HepG2 (cell line): Measurements from ENCODE around the gene APLF. TPM values are rescaled to one million over a fixed set of nuclear protein-coding genes. Genes with fewer than 3 reads are reported as not detected.
A peak's percentile ranks its signal among the peaks of the same experiment; 100 is the strongest.

Experiments
- ARID5B ChIP-seq: IDR thresholded peaks from 2 replicates; pipeline ENCODE4 v1.4.0; 2020; ENCODE audit warnings: mild to moderate bottlenecking, missing genetic modification reagents
- CREB1 ChIP-seq, 2 experiments: fragments of 450-650 bp in 1 of 2; IDR thresholded peaks; 2 replicates each; pipeline ENCODE4 v1.6.1; 2016 to 2017; ENCODE audit warnings: control low read depth in 1 of 2, mild to moderate bottlenecking in 1 of 2, missing compliant biosample characterization in 1 of 2, missing genetic modification characterization in 1 of 2
- FOXA1 ChIP-seq, 2 experiments: fragments of 450-650 bp in 1 of 2; sonication (generic) in 1 of 2; formaldehyde crosslinking in 1 of 2; IDR thresholded peaks; 2 replicates each; pipeline versions ENCODE4 v1.4.0 to v1.6.1; 2016 to 2020; ENCODE audit warnings: missing genetic modification reagents in 1 of 2
- FOXA3 ChIP-seq: IDR thresholded peaks from 2 replicates; pipeline ENCODE4 v1.6.1; 2016; ENCODE audit warnings: missing genetic modification reagents, missing compliant biosample characterization
- FOXP1 ChIP-seq, 2 experiments: fragments of 450-650 bp in 1 of 2; IDR thresholded peaks; 2 replicates each; pipeline ENCODE4 v1.6.1; 2017 to 2018; ENCODE audit warnings: antibody characterized with exemption in 1 of 2
- HMG20A ChIP-seq: IDR thresholded peaks from 2 replicates; pipeline ENCODE4 v1.6.1; 2016; ENCODE audit warnings: borderline replicate concordance
- HNRNPUL1 ChIP-seq: fragments of 200-400 bp; formaldehyde crosslinking; IDR thresholded peaks from 2 replicates; pipeline ENCODE4 v1.6.1; 2017; ENCODE audit warnings: low read depth, mild to moderate bottlenecking, low read length, moderate library complexity
- IRF2 ChIP-seq: IDR thresholded peaks from 2 replicates; pipeline ENCODE4 v1.6.1; 2018; ENCODE audit warnings: missing genetic modification reagents, missing compliant biosample characterization
- LCORL ChIP-seq, 2 experiments: fragments of 450-650 bp in 1 of 2; sonication (generic) in 1 of 2; formaldehyde crosslinking in 1 of 2; IDR thresholded peaks; 2 replicates each; pipeline versions ENCODE4 v1.5.0 to v1.6.1; 2017 to 2020; ENCODE audit warnings: antibody characterized with exemption in 1 of 2, missing genetic modification reagents in 1 of 2
- MIXL1 ChIP-seq: IDR thresholded peaks from 2 replicates; pipeline ENCODE4 v1.6.1; 2016
- NFIB ChIP-seq: sonication (generic); formaldehyde crosslinking; IDR thresholded peaks from 2 replicates; pipeline ENCODE4 v1.9.0; 2021; ENCODE audit warnings: missing genetic modification reagents, mild to moderate bottlenecking, borderline replicate concordance
- NONO ChIP-seq, 2 experiments: fragments of 450-650 bp in 1 of 2; sonication (generic) in 1 of 2; formaldehyde crosslinking in 1 of 2; IDR thresholded peaks in 1 of 2; conservative IDR thresholded peaks in 1 of 2; 2 replicates each; pipeline versions ENCODE4 v1.6.1 to v1.8.0; 2017 to 2022; ENCODE audit warnings: mild to moderate bottlenecking in 1 of 2, missing genetic modification reagents in 1 of 2, moderate library complexity in 1 of 2
- NR2F6 ChIP-seq, 2 experiments: IDR thresholded peaks; 2 replicates each; pipeline ENCODE4 v1.6.1; 2016; ENCODE audit warnings: antibody characterized with exemption in 1 of 2, mild to moderate bottlenecking in 1 of 2
- RARA ChIP-seq: IDR thresholded peaks from 2 replicates; pipeline ENCODE4 v1.6.1; 2016; ENCODE audit warnings: missing genetic modification reagents, missing compliant biosample characterization
- SOX6 ChIP-seq, 2 experiments: fragments of 450-650 bp in 1 of 2; sonication (generic) in 1 of 2; formaldehyde crosslinking in 1 of 2; IDR thresholded peaks; 2 replicates each; pipeline versions ENCODE4 v1.4.0 to v1.6.1; 2017 to 2020; ENCODE audit warnings: antibody characterized with exemption in 1 of 2, mild to moderate bottlenecking in 1 of 2, missing genetic modification reagents in 1 of 2
- ZBTB33 ChIP-seq: sonication (generic); formaldehyde crosslinking; IDR thresholded peaks from 2 replicates; pipeline ENCODE4 v1.4.0; 2020; ENCODE audit warnings: missing genetic modification reagents
- ZBTB8A ChIP-seq: sonication (generic); formaldehyde crosslinking; IDR thresholded peaks from 2 replicates; pipeline ENCODE4 v1.4.0; 2020; ENCODE audit warnings: mild to moderate bottlenecking, low read depth, missing genetic modification reagents, borderline replicate concordance
- ZNF292 ChIP-seq: sonication (generic); formaldehyde crosslinking; IDR thresholded peaks from 2 replicates; pipeline ENCODE4 v1.8.1; 2022; ENCODE audit warnings: mild to moderate bottlenecking, low read depth, missing genetic modification reagents, borderline replicate concordance
- polyA plus RNA-seq, 8 experiments: library from polyadenylated mRNA; depleted of rRNA in 3 of 8; stranded (reverse) in 7 of 8; unstranded in 1 of 8; fragments of >200 nt; fragmentation: Illumina TruSeq in 4 of 8; extraction: Trizol in 4 of 8; gene quantifications; 2 replicates each; pipeline versions ENCODE4 v1.2.1 to v1.2.3, GENCODE V29; 2011 to 2016; ENCODE audit warnings: low read depth in 4 of 8, missing spikeins in 1 of 8, mixed read lengths in 1 of 8; ENCODE audit not compliant: insufficient read depth in 1 of 8
- total RNA-seq, 5 experiments: library from RNA; depleted of rRNA; stranded (reverse); fragments of >200 nt; fragmentation: Illumina TruSeq; extraction: Trizol; gene quantifications; 2 replicates each; pipeline ENCODE4 v1.2.3, GENCODE V29; 2016; ENCODE audit warnings: low read depth in 1 of 5
- TF ChIP-seq, protein P1 (sequence below): IDR thresholded peaks from 2 replicates; pipeline ENCODE4 v1.6.1; 2016; ENCODE audit warnings: low read depth

The APLF gene
- total and polyA plus RNA-seq, 2 of the 13 experiments (the other 11 are each of a cell fraction or from before 2014, with no cell fraction given), result 0.45 to 2.2 TPM

- TF ChIP-seq, protein P1, sequence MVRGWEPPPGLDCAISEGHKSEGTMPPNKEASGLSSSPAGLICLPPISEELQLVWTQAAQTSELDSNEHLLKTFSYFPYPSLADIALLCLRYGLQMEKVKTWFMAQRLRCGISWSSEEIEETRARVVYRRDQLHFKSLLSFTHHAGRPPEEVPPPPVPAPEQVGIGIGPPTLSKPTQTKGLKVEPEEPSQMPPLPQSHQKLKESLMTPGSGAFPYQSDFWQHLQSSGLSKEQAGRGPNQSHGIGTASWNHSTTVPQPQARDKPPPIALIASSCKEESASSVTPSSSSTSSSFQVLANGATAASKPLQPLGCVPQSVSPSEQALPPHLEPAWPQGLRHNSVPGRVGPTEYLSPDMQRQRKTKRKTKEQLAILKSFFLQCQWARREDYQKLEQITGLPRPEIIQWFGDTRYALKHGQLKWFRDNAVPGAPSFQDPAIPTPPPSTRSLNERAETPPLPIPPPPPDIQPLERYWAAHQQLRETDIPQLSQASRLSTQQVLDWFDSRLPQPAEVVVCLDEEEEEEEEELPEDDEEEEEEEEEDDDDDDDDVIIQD (CRISPR knock-in tag), result peak; percentile 19; the same call in 1 of the 2 replicates
- TF ChIP-seq ZNF292 (CRISPR knock-in tag) (peak; percentile 52; the same call in 1 of the 2 replicates), SOX6 (IDR thresholded peaks at IDR 0.05) (no peak), SOX6 (CRISPR knock-in tag; IDR thresholded peaks at IDR 0.05) (peak; percentile 56; the same call in 1 of the 2 replicates), RARA (CRISPR knock-in tag) (peak; percentile 25; the same call in 1 of the 2 replicates), ARID5B (CRISPR knock-in tag) (peak; percentile 69), CREB1 (IDR thresholded peaks at IDR 0.05) (no peak), CREB1 (CRISPR knock-in tag; IDR thresholded peaks at IDR 0.05) (peak; percentile 56; the same call in 1 of the 2 replicates), NONO (IDR thresholded peaks at IDR 0.05) (no peak), NONO (CRISPR knock-in tag; conservative IDR thresholded peaks at IDR 0.05) (no peak), LCORL (IDR thresholded peaks at IDR 0.05) (peak; percentile 64; the same call in 1 of the 2 replicates), LCORL (CRISPR knock-in tag; IDR thresholded peaks at IDR 0.05) (no peak), FOXA1 (IDR thresholded peaks at IDR 0.05) (no peak), FOXA1 (CRISPR knock-in tag; IDR thresholded peaks at IDR 0.05) (peak; percentile 43; the same call in 1 of the 2 replicates), MIXL1 (CRISPR knock-in tag) (peak; percentile 53; the same call in 1 of the 2 replicates), IRF2 (CRISPR knock-in tag) (peak; percentile 24; the same call in 1 of the 2 replicates), NFIB (CRISPR knock-in tag) (no peak), HMG20A (CRISPR knock-in tag) (peak; percentile 71; the same call in 1 of the 2 replicates), ZBTB33 (CRISPR knock-in tag) (no peak), NR2F6 (IDR thresholded peaks at IDR 0.05) (peak; percentile 94), NR2F6 (CRISPR knock-in tag; IDR thresholded peaks at IDR 0.05) (peak; percentile 91), ZBTB8A (CRISPR knock-in tag) (no peak), FOXP1 (IDR thresholded peaks at IDR 0.05) (no peak), FOXP1 (CRISPR knock-in tag; IDR thresholded peaks at IDR 0.05) (peak; percentile 29; the same call in 1 of the 2 replicates), FOXA3 (peak; percentile 76), HNRNPUL1 (peak; percentile 44; the same call in 1 of the 2 replicates)
Observed at GRCh38 chr2:68594674-68595492, 127.5 kb downstream of the APLF start (continued).
